K562 (cell line): Measurements from ENCODE around the gene FARSA. TPM values are rescaled to one million over a fixed set of nuclear protein-coding genes. Genes with fewer than 3 reads are reported as not detected.

Source experiments
- ATAC-seq: fragments of 200-7000 bp; cut with Tn5 transposase; 3 replicates; pipeline ENCODE4 v1.9.1; 2020; ENCODE audit warnings: moderate library complexity
- BruUV-seq: library from RNA; stranded (reverse); fragments of 400-500 nt; replicated peaks from 2 replicates; lab custom pipeline; 2021; lab: Mats Ljungman, UMichigan
- CTCF ChIA-PET: fragments of 300-600 bp; formaldehyde crosslinking; extraction: SDS; loops from one replicate; lab custom pipeline; 2021; ENCODE audit warnings: low intra/inter-chr PET ratio; lab: Yijun Ruan, JAX
- POLR2A ChIA-PET: fragments of 300-600, 350-650 bp; sonication (Branson Sonifier 250); formaldehyde crosslinking; extraction: SDS; loops from one replicate; lab custom pipeline; 2021; ENCODE audit warnings: antibody characterized with exemption, inconsistent platforms; lab: Yijun Ruan, JAX
- DNase-seq, 4 experiments: peaks; one replicate each; pipeline versions ENCODE4 v3.0.0 to v3.0.0-alpha.2; 2011 to 2018; ENCODE audit warnings: low spot score in 3 of 4, mixed read lengths in 3 of 4; ENCODE audit errors: extremely low read depth in 1 of 4
- FAIRE-seq: peaks from 2 replicates; lab custom pipeline; 2011; peaks lifted over from hg19 to GRCh38; lab: Jason Lieb, UNC
- H2AFZ ChIP-seq: 2 replicates; pipeline ENCODE4 v1.6.0; 2011; ENCODE audit warnings: low read depth, low read length, control low read depth, inconsistent platforms
- H3K27ac ChIP-seq: fragments of 200-600 bp; 3 replicates; pipeline ENCODE4 v1.8.0; 2011; ENCODE audit warnings: low read depth, mild to moderate bottlenecking, control low read depth, inconsistent platforms, low read length, moderate library complexity, mixed read lengths; ENCODE audit errors: extremely low read depth
- H3K27me3 ChIP-seq, 2 experiments: fragments of 300-600 bp in 1 of 2; 2 replicates in 1 of 2; 3 replicates in 1 of 2; pipeline versions ENCODE4 v1.6.0 to v1.8.0; 2011; ENCODE audit warnings: inconsistent platforms in 2 of 2, low read length in 2 of 2, mild to moderate bottlenecking in 1 of 2, mixed read lengths in 1 of 2, moderate library complexity in 1 of 2; ENCODE audit not compliant: control insufficient read depth in 2 of 2, insufficient read depth in 2 of 2
- H3K36me3 ChIP-seq: fragments of 300-600 bp; 3 replicates; pipeline ENCODE4 v1.8.0; 2011; ENCODE audit warnings: mild to moderate bottlenecking, low read length, inconsistent platforms; ENCODE audit not compliant: control insufficient read depth, insufficient read depth
- H3K4me1 ChIP-seq, 2 experiments: fragments of 200-600 bp in 1 of 2; replicated peaks in 1 of 2; 2 replicates in 1 of 2; 3 replicates in 1 of 2; pipeline versions ENCODE4 v1.5.1 to v1.8.0; 2011; ENCODE audit warnings: inconsistent platforms in 2 of 2, low read length in 2 of 2, mild to moderate bottlenecking in 1 of 2, mixed read lengths in 1 of 2, moderate library complexity in 1 of 2; ENCODE audit not compliant: control insufficient read depth in 2 of 2, insufficient read depth in 2 of 2
- H3K4me2 ChIP-seq: 2 replicates; pipeline ENCODE4 v1.6.1; 2011; ENCODE audit warnings: low read length, control low read depth, inconsistent platforms, mixed read lengths; ENCODE audit not compliant: insufficient read depth
- H3K4me3 ChIP-seq: fragments of 200-600 bp; sonication (generic), shearing (Covaris generic); 2 replicates; pipeline ENCODE4 v1.5.1; 2016; ENCODE audit warnings: control low read depth, inconsistent platforms
- H3K79me2 ChIP-seq: fragments of 200-600 bp; 3 replicates; pipeline ENCODE4 v1.8.0; 2011; ENCODE audit warnings: low read length, inconsistent platforms; ENCODE audit not compliant: control insufficient read depth, insufficient read depth
- H3K9ac ChIP-seq, 2 experiments: 2 replicates each; pipeline versions ENCODE4 v1.6.0 to v1.6.1; 2011; ENCODE audit warnings: low read depth in 2 of 2, low read length in 2 of 2, control low read depth in 1 of 2, inconsistent platforms in 1 of 2, mild to moderate bottlenecking in 1 of 2, mixed read lengths in 1 of 2; ENCODE audit not compliant: insufficient read depth in 1 of 2
- H3K9me1 ChIP-seq: one replicate; pipeline ENCODE4 v1.6.0; 2011; ENCODE audit warnings: inconsistent platforms, mild to moderate bottlenecking, low read length, moderate library complexity; ENCODE audit not compliant: control insufficient read depth, insufficient read depth
- H3K9me3 ChIP-seq: replicated peaks from 2 replicates; pipeline ENCODE4 v1.5.1; 2011; ENCODE audit warnings: low read depth, low read length, inconsistent platforms; ENCODE audit not compliant: control insufficient read depth, insufficient read depth
- H4K20me1 ChIP-seq: replicated peaks from 2 replicates; pipeline ENCODE4 v1.6.1; 2011; ENCODE audit warnings: low read length, inconsistent platforms, mixed read lengths; ENCODE audit not compliant: control insufficient read depth, insufficient read depth
- ARNT ChIP-seq, 2 experiments: fragments of 450-650 bp; IDR thresholded peaks; 2 replicates each; pipeline ENCODE4 v1.6.1; 2016; ENCODE audit warnings: mild to moderate bottlenecking in 1 of 2
- BHLHE40 ChIP-seq: IDR thresholded peaks from 2 replicates; pipeline ENCODE4 v1.6.1; 2011; ENCODE audit warnings: low read length, improper control_type of control experiment
- CBX1 ChIP-seq: sonication (generic); IDR thresholded peaks from 2 replicates; pipeline ENCODE4 v1.6.1; 2016; ENCODE audit warnings: antibody characterized with exemption, low read depth, mild to moderate bottlenecking
- CTBP1 ChIP-seq: fragments of 450-650 bp; IDR thresholded peaks from 2 replicates; pipeline ENCODE4 v1.6.1; 2016; ENCODE audit warnings: borderline replicate concordance
- HCFC1 ChIP-seq: IDR thresholded peaks from 2 replicates; pipeline ENCODE4 v1.6.1; 2012; ENCODE audit warnings: low read depth, low read length, improper control_type of control experiment
- KAT8 ChIP-seq: fragments of 450-650 bp; IDR thresholded peaks from 2 replicates; pipeline ENCODE4 v1.6.1; 2016; ENCODE audit warnings: low read depth, mild to moderate bottlenecking
- KHSRP ChIP-seq: fragments of 450-650 bp; IDR thresholded peaks from 2 replicates; pipeline ENCODE4 v1.6.1; 2017
- MIER1 ChIP-seq: fragments of 450-650 bp; IDR thresholded peaks from 2 replicates; pipeline ENCODE4 v1.6.1; 2016; ENCODE audit warnings: antibody characterized with exemption, mild to moderate bottlenecking, low read depth
- NCOA6 ChIP-seq: fragments of 450-650 bp; IDR thresholded peaks from 2 replicates; pipeline ENCODE4 v1.6.1; 2017; ENCODE audit warnings: mild to moderate bottlenecking
- NR2C1 ChIP-seq, 2 experiments: fragments of 450-650 bp; IDR thresholded peaks; 2 replicates each; pipeline ENCODE4 v1.6.1; 2017; ENCODE audit warnings: mild to moderate bottlenecking in 2 of 2, antibody characterized with exemption in 1 of 2, inconsistent platforms in 1 of 2, missing compliant biosample characterization in 1 of 2, missing genetic modification characterization in 1 of 2
- NR2F6 ChIP-seq: fragments of 450-650 bp; formaldehyde crosslinking; IDR thresholded peaks from 2 replicates; pipeline ENCODE4 v1.4.0; 2020; ENCODE audit warnings: mild to moderate bottlenecking
- PRPF4 ChIP-seq: fragments of 200-400 bp; formaldehyde crosslinking; IDR thresholded peaks from one replicate; pipeline ENCODE4 v1.6.1; 2017; ENCODE audit warnings: low read length, low read depth, mild to moderate bottlenecking; ENCODE audit not compliant: insufficient read depth, poor library complexity, severe bottlenecking
- SAFB2 ChIP-seq: fragments of 200-400 bp; formaldehyde crosslinking; IDR thresholded peaks from 2 replicates; pipeline ENCODE4 v1.6.1; 2018; ENCODE audit warnings: borderline replicate concordance, low read length, low read depth, moderate library complexity; ENCODE audit not compliant: severe bottlenecking
- U2AF2 ChIP-seq: fragments of 200-400 bp; formaldehyde crosslinking; optimal IDR thresholded peaks from 2 replicates; pipeline ENCODE3; 2017; ENCODE audit warnings: low read depth, mild to moderate bottlenecking, low read length
- ZFX ChIP-seq: sonication (generic); formaldehyde crosslinking; IDR thresholded peaks from 2 replicates; pipeline ENCODE4 v1.8.0; 2022; ENCODE audit warnings: mild to moderate bottlenecking, missing genetic modification reagents, moderate library complexity
- ZNF239 ChIP-seq: fragments of 250-450 bp; sonication (Bioruptor Pico); IDR thresholded peaks from 2 replicates; pipeline ENCODE4 v1.4.0; 2020; ENCODE audit warnings: mild to moderate bottlenecking
- ZNF263 ChIP-seq: sonication (generic); formaldehyde crosslinking; IDR thresholded peaks from 2 replicates; pipeline ENCODE4 v1.8.0; 2022; ENCODE audit warnings: mild to moderate bottlenecking, missing genetic modification reagents, borderline replicate concordance
- ZNF561 ChIP-seq: fragments of 450-650 bp; formaldehyde crosslinking; conservative IDR thresholded peaks from 2 replicates; pipeline ENCODE4 v1.4.0; 2020; ENCODE audit warnings: mild to moderate bottlenecking, moderate library complexity
- ZNF589 ChIP-seq: fragments of 200-800 bp; sonication (Bioruptor generic); IDR thresholded peaks from 2 replicates; pipeline ENCODE4 v1.6.1; 2016; ENCODE audit warnings: low read depth, missing genetic modification characterization, missing compliant biosample characterization
- WGBS: fragments of 100-300 bp; shearing (Covaris generic); methylation state at CpG from one replicate; pipeline ENCODE4 v1.1.6; 2016; ENCODE audit warnings: low coverage, mixed read lengths; ENCODE audit not compliant: insufficient coverage; ENCODE audit errors: missing lambda C conversion rate; 5-methylcytosine and 5-hydroxymethylcytosine counted together
- in situ Hi-C: fragments of 300-500 bp; cut with MboI; formaldehyde crosslinking; loops from 4 replicates; pipeline ENCODE4 v1.15.0; 2018; ENCODE audit warnings: inconsistent platforms, mixed read lengths
- intact Hi-C: fragments of 100-400 bp; cut with micrococcal nuclease; formaldehyde crosslinking; loops from 2 replicates; pipeline ENCODE4 v1.14.2; 2022
- polyA plus RNA-seq, 8 experiments: library from polyadenylated mRNA; depleted of rRNA in 4 of 8; stranded (reverse) in 5 of 8; unstranded in 3 of 8; fragments of >200 nt; fragmentation: Nextera tagmentation in 2 of 8; fragmentation: Illumina TruSeq in 1 of 8; extraction: Ambion mirVana in 2 of 8; extraction: Trizol in 1 of 8; gene quantifications; 2 replicates each; pipeline versions ENCODE4 v1.2.1 to v1.2.3, GENCODE V29; 2011 to 2014; ENCODE audit warnings: inconsistent platforms in 1 of 8, missing spikeins in 1 of 8
- total RNA-seq, 7 experiments: library from RNA; depleted of rRNA in 6 of 7; stranded (reverse); fragments of >200 nt in 6 of 7; fragmentation: Illumina TruSeq in 2 of 7; extraction: Trizol in 2 of 7; gene quantifications; 2 replicates each; pipeline versions ENCODE4 v1.2.1 to v1.2.3, GENCODE V29; 2011 to 2021; ENCODE audit warnings: low replicate concordance in 1 of 7
- TF ChIP-seq, protein P1 (sequence below), 2 experiments: fragments of 450-650 bp; IDR thresholded peaks; 2 replicates each; pipeline ENCODE4 v1.6.1; 2016
- TF ChIP-seq, protein P2 (sequence below): fragments of 450-650 bp; formaldehyde crosslinking; IDR thresholded peaks from 2 replicates; pipeline ENCODE4 v1.4.0; 2020; ENCODE audit warnings: mild to moderate bottlenecking, moderate library complexity

Gene FARSA
- total and polyA plus RNA-seq, 9 of the 15 experiments (the other 6 are each of a cell fraction or from before 2014, with no cell fraction given): 25.2 to 237 (median 89.6) TPM

DNA sequence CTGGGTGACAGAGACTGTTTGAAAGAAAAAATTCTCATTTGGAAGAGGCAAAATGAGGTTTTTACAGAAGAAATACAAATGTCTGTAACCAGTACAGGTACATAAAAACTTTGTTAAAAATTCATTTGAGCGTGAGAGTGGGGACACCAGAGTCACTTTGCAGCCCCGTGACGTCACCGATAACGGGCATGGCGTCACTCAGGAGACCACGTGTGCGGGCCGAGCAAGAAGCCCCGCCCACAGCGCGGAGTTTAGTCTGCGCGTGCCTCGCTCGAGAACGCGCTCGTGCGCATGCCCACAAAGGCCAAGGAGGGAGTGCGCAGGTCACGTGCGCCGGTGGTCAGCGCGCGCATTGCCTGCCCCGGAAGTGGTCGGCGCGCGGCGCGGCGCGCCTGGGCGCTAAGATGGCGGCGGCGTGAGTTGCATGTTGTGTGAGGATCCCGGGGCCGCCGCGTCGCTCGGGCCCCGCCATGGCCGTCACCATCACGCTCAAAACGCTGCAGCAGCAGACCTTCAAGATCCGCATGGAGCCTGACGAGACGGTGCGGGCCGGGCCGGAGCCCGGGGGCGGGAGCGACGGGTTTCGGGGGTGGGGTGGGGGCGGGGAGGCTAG lies 12.1 kb upstream of the FARSA start, which contains the start of gene RAD23A:
Gene RAD23A, plus strand, starts transcription at position 384 of the 613 bp plus-strand sequence. Its CDS starts 87 bp downstream, at position 471.
- peak within 1 kb of the TSS; percentile 66 for H3K4me3 ChIP-seq
- H3K9me1 ChIP-seq: peaks cover 10% of the 10 kb centered on the region
- H3K4me1 ChIP-seq: peaks cover 16 to 34% of the 10 kb centered on the region in 2 experiments
- ATAC-seq: peak; percentile 92
- H3K27me3 ChIP-seq: no peaks in the 10 kb centered on the region
- CTCF ChIA-PET: no interaction called here
- H4K20me1 ChIP-seq: peaks cover 12% of the 10 kb centered on the region
- POLR2A ChIA-PET: interaction anchor here (0.6 to 1.5 kb wide), 11 partner anchors 8 to 423 kb away, joined by 3 to 11 read pairs (median 4); partner anchors contain the start of genes CALR, FARSA, GADD45GIP1 and KLF1
- H3K27ac ChIP-seq: peak within 1 kb of the TSS; percentile 88
- no TSS peak for BruUV-seq
- in situ Hi-C loops: no loop called here
- peak within 1 kb of the TSS; percentile 91 to 96 for H3K9ac ChIP-seq
- intact Hi-C loops: no loop called here
- peaks cover 60% of the 10 kb centered on the region for H3K79me2 ChIP-seq
- peak; percentile 83 to 100 (median 92) for DNase-seq
- H2AFZ ChIP-seq: peak within 1 kb of the TSS; percentile 6; the same call in 1 of the 2 replicates
- H3K36me3 ChIP-seq: peaks cover 78% of the 10 kb centered on the region
- peak within 1 kb of the TSS; percentile 95 for H3K4me2 ChIP-seq
- under 1% methylated on average over 55 of the region's 62 CpGs for WGBS
- peak; percentile 98 for FAIRE-seq
- H3K9me3 ChIP-seq: no peaks in the 10 kb centered on the region
- TF ChIP-seq CBX1 (0 out of 2 replicates have a peak, but pooled peaks have one; percentile 62), NR2F6 (CRISPR knock-in tag) (peak; percentile 81; the same call in 1 of the 2 replicates), MIER1 (no peak), PRPF4 (peak; percentile 76), BHLHE40 (peak; percentile 100), ZFX (peak; percentile 78), ZNF561 (CRISPR knock-in tag) (0 out of 2 replicates have a peak, but pooled peaks have one; percentile 2), KHSRP (peak; percentile 97), KAT8 (no peak), ZNF263 (CRISPR knock-in tag) (no peak), NR2C1 (IDR thresholded peaks at IDR 0.05) (peak; percentile 97), NR2C1 (tag; IDR thresholded peaks at IDR 0.05) (peak; percentile 97), ARNT (IDR thresholded peaks at IDR 0.05) (0 out of 4 replicates have a peak, but pooled peaks of 1 of the 2 experiments have one; percentile 16), ZNF589 (CRISPR knock-in tag) (peak; percentile 65), CTBP1 (peak; percentile 87), NCOA6 (no peak), SAFB2 (no peak), ZNF239 (no peak), U2AF2 (no peak), HCFC1 (peak; percentile 77)
- TF ChIP-seq, protein P1, sequence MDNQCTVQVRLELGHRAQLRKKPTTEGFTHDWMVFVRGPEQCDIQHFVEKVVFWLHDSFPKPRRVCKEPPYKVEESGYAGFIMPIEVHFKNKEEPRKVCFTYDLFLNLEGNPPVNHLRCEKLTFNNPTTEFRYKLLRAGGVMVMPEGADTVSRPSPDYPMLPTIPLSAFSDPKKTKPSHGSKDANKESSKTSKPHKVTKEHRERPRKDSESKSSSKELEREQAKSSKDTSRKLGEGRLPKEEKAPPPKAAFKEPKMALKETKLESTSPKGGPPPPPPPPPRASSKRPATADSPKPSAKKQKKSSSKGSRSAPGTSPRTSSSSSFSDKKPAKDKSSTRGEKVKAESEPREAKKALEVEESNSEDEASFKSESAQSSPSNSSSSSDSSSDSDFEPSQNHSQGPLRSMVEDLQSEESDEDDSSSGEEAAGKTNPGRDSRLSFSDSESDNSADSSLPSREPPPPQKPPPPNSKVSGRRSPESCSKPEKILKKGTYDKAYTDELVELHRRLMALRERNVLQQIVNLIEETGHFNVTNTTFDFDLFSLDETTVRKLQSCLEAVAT (IDR thresholded peaks at IDR 0.05): peak in 1 of 2 experiments; percentile 15; a peak in 1 of 4 replicates
- TF ChIP-seq, protein P2, sequence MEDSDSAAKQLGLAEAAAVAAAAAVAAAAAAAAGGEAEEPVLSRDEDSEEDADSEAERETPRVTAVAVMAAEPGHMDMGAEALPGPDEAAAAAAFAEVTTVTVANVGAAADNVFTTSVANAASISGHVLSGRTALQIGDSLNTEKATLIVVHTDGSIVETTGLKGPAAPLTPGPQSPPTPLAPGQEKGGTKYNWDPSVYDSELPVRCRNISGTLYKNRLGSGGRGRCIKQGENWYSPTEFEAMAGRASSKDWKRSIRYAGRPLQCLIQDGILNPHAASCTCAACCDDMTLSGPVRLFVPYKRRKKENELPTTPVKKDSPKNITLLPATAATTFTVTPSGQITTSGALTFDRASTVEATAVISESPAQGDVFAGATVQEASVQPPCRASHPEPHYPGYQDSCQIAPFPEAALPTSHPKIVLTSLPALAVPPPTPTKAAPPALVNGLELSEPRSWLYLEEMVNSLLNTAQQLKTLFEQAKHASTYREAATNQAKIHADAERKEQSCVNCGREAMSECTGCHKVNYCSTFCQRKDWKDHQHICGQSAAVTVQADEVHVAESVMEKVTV (CRISPR knock-in tag): no peak
